GM23248 (cell line): Measurements from ENCODE around the gene PHF21A.

Experiments
- EZH2 ChIP-seq: fragments of 200-600 bp; sonication (generic); IDR thresholded peaks from 2 replicates; pipeline ENCODE4 v1.6.1; 2018; ENCODE audit warnings: antibody characterized with exemption, mild to moderate bottlenecking; ENCODE audit not compliant: insufficient read depth, poor library complexity, severe bottlenecking
- EZH2phosphoT487 ChIP-seq: fragments of 200-600 bp; sonication (generic); IDR thresholded peaks from 2 replicates; pipeline ENCODE4 v1.6.1; 2018; ENCODE audit warnings: antibody characterized with exemption, moderate library complexity, mild to moderate bottlenecking, low read depth; ENCODE audit not compliant: insufficient read depth

- TF ChIP-seq EZH2: no peak
- TF ChIP-seq EZH2phosphoT487: no peak
Measured at GRCh38 chr11:45948356-45948755, 172.9 kb downstream of the PHF21A start.
